Endothelial cell of umbilical vein (primary cell): ENCODE data around the gene BNIP5. TPM values are rescaled to one million over a fixed set of nuclear protein-coding genes. Genes with fewer than 3 reads are reported as not detected.

Source experiments
- BruUV-seq: library from RNA; stranded (reverse); fragments of 400-500 nt; replicated peaks from 2 replicates; lab custom pipeline; 2021; lab: Mats Ljungman, UMichigan
- CTCF ChIA-PET: fragments of 300-600, 350-600 bp; sonication (Branson Sonifier 250); formaldehyde crosslinking; loops from one replicate; lab custom pipeline; 2021; ENCODE audit warnings: antibody characterized with exemption, inconsistent platforms; lab: Charles Lee
- POLR2A ChIA-PET: fragments of 300-600, 350-600 bp; sonication (Branson Sonifier 250); formaldehyde crosslinking; loops from one replicate; lab custom pipeline; 2021; ENCODE audit warnings: antibody characterized with exemption, inconsistent platforms; lab: Charles Lee
- DNase-seq: peaks from one replicate; pipeline ENCODE4 v3.0.0-alpha.2; 2011; ENCODE audit warnings: low read depth, low spot score
- FAIRE-seq: peaks from 2 replicates; lab custom pipeline; 2011; peaks lifted over from hg19 to GRCh38; lab: Jason Lieb, UNC
- H2AFZ ChIP-seq: 2 replicates; pipeline ENCODE4 v1.6.0; 2012; ENCODE audit warnings: low read depth, low read length, control low read depth, inconsistent platforms
- H3K27ac ChIP-seq: 2 replicates; pipeline ENCODE4 v1.5.1; 2011; ENCODE audit warnings: low read depth, mild to moderate bottlenecking, control low read depth, low read length, moderate library complexity; ENCODE audit not compliant: insufficient read depth
- H3K27me3 ChIP-seq, 2 experiments: 2 replicates each; pipeline versions ENCODE4 v1.6.0 to v1.6.1; 2011; ENCODE audit warnings: low read length in 2 of 2, mixed read lengths in 1 of 2; ENCODE audit not compliant: control insufficient read depth in 2 of 2, insufficient read depth in 2 of 2
- H3K36me3 ChIP-seq, 2 experiments: 2 replicates in 1 of 2; 3 replicates in 1 of 2; pipeline ENCODE4 v1.5.1; 2011; ENCODE audit warnings: low read length in 2 of 2, mild to moderate bottlenecking in 1 of 2, moderate library complexity in 1 of 2; ENCODE audit not compliant: control insufficient read depth in 2 of 2, insufficient read depth in 2 of 2; ENCODE audit errors: extremely low read depth in 1 of 2
- H3K4me1 ChIP-seq: 3 replicates; pipeline ENCODE4 v1.5.1; 2011; ENCODE audit warnings: mild to moderate bottlenecking, low read length; ENCODE audit not compliant: control insufficient read depth, insufficient read depth; ENCODE audit errors: extremely low read depth
- H3K4me2 ChIP-seq: 2 replicates; pipeline ENCODE4 v1.6.1; 2011; ENCODE audit warnings: low read length, control low read depth, mixed read lengths; ENCODE audit not compliant: insufficient read depth
- H3K4me3 ChIP-seq, 3 experiments: fragments of 200-600 bp in 1 of 3; sonication (generic), shearing (Covaris generic) in 1 of 3; replicated peaks in 1 of 3; 2 replicates each; pipeline ENCODE4 v1.5.1; 2011 to 2016; ENCODE audit warnings: control low read depth in 3 of 3, low read length in 3 of 3, mild to moderate bottlenecking in 2 of 3, inconsistent platforms in 1 of 3, low read depth in 1 of 3, moderate library complexity in 1 of 3; ENCODE audit not compliant: insufficient read depth in 1 of 3
- H3K79me2 ChIP-seq: 2 replicates; pipeline ENCODE4 v1.6.0; 2012; ENCODE audit warnings: low read length, inconsistent platforms; ENCODE audit not compliant: control insufficient read depth, insufficient read depth
- H3K9ac ChIP-seq: replicated peaks from 2 replicates; pipeline ENCODE3; 2011; ENCODE audit warnings: low read length, control low read depth; ENCODE audit not compliant: insufficient read depth; ENCODE audit errors: extremely low read depth
- H3K9me1 ChIP-seq: replicated peaks from 3 replicates; pipeline ENCODE4 v1.6.0; 2011; ENCODE audit warnings: mild to moderate bottlenecking, low read length; ENCODE audit not compliant: control insufficient read depth, insufficient read depth; ENCODE audit errors: extremely low read depth
- H3K9me3 ChIP-seq: replicated peaks from 2 replicates; pipeline ENCODE4 v1.5.1; 2012; ENCODE audit warnings: low read length, inconsistent platforms; ENCODE audit not compliant: control insufficient read depth, insufficient read depth
- H4K20me1 ChIP-seq: replicated peaks from 2 replicates; pipeline ENCODE3; 2011; ENCODE audit warnings: mild to moderate bottlenecking, low read length; ENCODE audit not compliant: control insufficient read depth, insufficient read depth; ENCODE audit errors: extremely low read depth
- FOS ChIP-seq: IDR thresholded peaks from 2 replicates; pipeline ENCODE4 v1.6.1; 2011; ENCODE audit warnings: mild to moderate bottlenecking, low read length, moderate library complexity, borderline replicate concordance; ENCODE audit not compliant: insufficient read depth
- GATA2 ChIP-seq: IDR thresholded peaks from 2 replicates; pipeline ENCODE4 v1.7.0; 2011; ENCODE audit warnings: low read depth, mild to moderate bottlenecking, moderate library complexity, mixed read lengths, low read length; ENCODE audit not compliant: insufficient read length, insufficient read depth
- JUN ChIP-seq: IDR thresholded peaks from 2 replicates; pipeline ENCODE4 v1.6.1; 2011; ENCODE audit warnings: borderline replicate concordance, low read depth; ENCODE audit not compliant: insufficient read length, insufficient read depth
- MAX ChIP-seq: IDR thresholded peaks from 2 replicates; pipeline ENCODE4 v1.6.1; 2011; ENCODE audit not compliant: insufficient read depth, insufficient read length
- MYC ChIP-seq: IDR thresholded peaks from one replicate; pipeline ENCODE4 v1.6.1; 2011; ENCODE audit warnings: mild to moderate bottlenecking, low read depth, low read length
- POLR2A ChIP-seq: IDR thresholded peaks from 2 replicates; pipeline ENCODE4 v1.6.1; 2012; ENCODE audit warnings: low read depth, mild to moderate bottlenecking, control low read depth, low read length
- POLR2AphosphoS5 ChIP-seq: IDR thresholded peaks from 2 replicates; pipeline ENCODE4 v1.6.1; 2012; ENCODE audit warnings: low read depth, mild to moderate bottlenecking, control low read depth, low read length, moderate library complexity; ENCODE audit not compliant: insufficient read depth
- dilution Hi-C: fragments of 300-500 bp; cut with MboI; formaldehyde crosslinking; loops from one replicate; pipeline ENCODE4 v1.15.0; 2019; ENCODE audit warnings: low sequenced_read_pairs; ENCODE audit not compliant: extremely low pct_ligation_motif_present
- intact Hi-C: fragments of 100-400 bp; cut with micrococcal nuclease; formaldehyde crosslinking; loops from one replicate; pipeline ENCODE4 v1.10.0; 2022
- polyA plus RNA-seq, 4 experiments: library from polyadenylated mRNA; depleted of rRNA in 3 of 4; stranded (reverse) in 3 of 4; unstranded in 1 of 4; fragments of >200 nt; gene quantifications; 2 replicates each; pipeline versions ENCODE4 v1.2.1 to v1.2.3, GENCODE V29; 2011 to 2012; ENCODE audit warnings: missing spikeins in 1 of 4
- total RNA-seq: library from RNA; stranded (reverse); gene quantifications from 2 replicates; pipeline ENCODE4 v1.2.3, GENCODE V29; 2021
- TF ChIP-seq, protein P1 (sequence below), 2 donors: IDR thresholded peaks; 1 replicate in 1 of 2; 2 replicates in 1 of 2; pipeline ENCODE4 v1.5.1; 2011; ENCODE audit warnings: low read length in 2 of 2, mild to moderate bottlenecking in 2 of 2, moderate library complexity in 2 of 2, control low read depth in 1 of 2, inconsistent platforms in 1 of 2, low read depth in 1 of 2; ENCODE audit not compliant: insufficient read depth in 1 of 2; ENCODE audit errors: extremely low read depth in 1 of 2

Gene BNIP5
- total and polyA plus RNA-seq, 2 donors (not counting 3 experiments of a cell fraction or from before 2014, with no cell fraction given), result not detected

DNA sequence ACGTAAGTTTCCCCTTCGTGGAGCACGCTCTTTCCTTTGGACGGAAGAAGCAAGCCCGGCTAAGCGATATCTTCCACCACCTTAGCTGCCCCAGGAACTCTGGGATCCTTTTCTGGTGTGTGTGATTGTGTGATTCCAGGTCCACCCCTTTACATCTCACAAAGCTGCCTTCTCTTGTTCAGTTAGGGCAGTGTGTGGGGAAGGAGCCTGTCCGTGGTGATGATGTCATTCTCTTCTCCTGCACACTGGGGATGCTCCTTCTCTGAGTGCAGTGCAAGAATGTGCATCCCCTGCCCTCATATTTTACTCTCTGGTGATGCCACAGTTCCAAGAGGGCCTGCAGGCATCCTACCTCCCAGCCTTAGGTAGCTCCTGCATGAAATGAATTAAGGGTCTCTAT is 30.3 kb downstream of the BNIP5 start:
- dilution Hi-C loops (no loop called here), intact Hi-C loops (no loop called here)
- DNase-seq (no peak), FAIRE-seq (no peak)
- Histone ChIP-seq H3K36me3 (no peaks in the 10 kb centered on the region), H2AFZ (no peak overlapping the region), H3K4me3 (no peak overlapping the region), H3K27ac (no peak overlapping the region), H4K20me1 (no peaks in the 10 kb centered on the region), H3K79me2 (no peaks in the 10 kb centered on the region), H3K9me3 (no peaks in the 10 kb centered on the region), H3K9me1 (no peaks in the 10 kb centered on the region), H3K27me3 (peaks cover 6 to 19% of the 10 kb centered on the region in 2 experiments), H3K9ac (no peak overlapping the region), H3K4me2 (no peak overlapping the region), H3K4me1 (no peaks in the 10 kb centered on the region)
- no TSS peak for BruUV-seq
- no peak for TF ChIP-seq FOS
- no peak for TF ChIP-seq GATA2
- TF ChIP-seq, protein P1, sequence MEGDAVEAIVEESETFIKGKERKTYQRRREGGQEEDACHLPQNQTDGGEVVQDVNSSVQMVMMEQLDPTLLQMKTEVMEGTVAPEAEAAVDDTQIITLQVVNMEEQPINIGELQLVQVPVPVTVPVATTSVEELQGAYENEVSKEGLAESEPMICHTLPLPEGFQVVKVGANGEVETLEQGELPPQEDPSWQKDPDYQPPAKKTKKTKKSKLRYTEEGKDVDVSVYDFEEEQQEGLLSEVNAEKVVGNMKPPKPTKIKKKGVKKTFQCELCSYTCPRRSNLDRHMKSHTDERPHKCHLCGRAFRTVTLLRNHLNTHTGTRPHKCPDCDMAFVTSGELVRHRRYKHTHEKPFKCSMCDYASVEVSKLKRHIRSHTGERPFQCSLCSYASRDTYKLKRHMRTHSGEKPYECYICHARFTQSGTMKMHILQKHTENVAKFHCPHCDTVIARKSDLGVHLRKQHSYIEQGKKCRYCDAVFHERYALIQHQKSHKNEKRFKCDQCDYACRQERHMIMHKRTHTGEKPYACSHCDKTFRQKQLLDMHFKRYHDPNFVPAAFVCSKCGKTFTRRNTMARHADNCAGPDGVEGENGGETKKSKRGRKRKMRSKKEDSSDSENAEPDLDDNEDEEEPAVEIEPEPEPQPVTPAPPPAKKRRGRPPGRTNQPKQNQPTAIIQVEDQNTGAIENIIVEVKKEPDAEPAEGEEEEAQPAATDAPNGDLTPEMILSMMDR (IDR thresholded peaks at IDR 0.05; ENCODE audit: extremely low read depth in 1 of 2, insufficient read depth in 1 of 2, low read depth in 1 of 2, low read length in 2 of 2), result no peak
- no peak for TF ChIP-seq MAX
- no peak for TF ChIP-seq POLR2AphosphoS5
- TF ChIP-seq POLR2A, result no peak
- no peak for TF ChIP-seq MYC
- no peak for TF ChIP-seq JUN
- ChIA-PET CTCF (interaction anchor here (1.2 to 5.1 kb wide), 2 partner anchors 30 to 54 kb away, joined by 3 to 168 read pairs; no protein-coding TSS in a partner anchor), POLR2A (no interaction called here)
